ENCODE data around the gene BCL7B.
"Not testable (repeated sequence)": the region's sequence is repeated elsewhere in the genome, so short reads cannot be mapped to it uniquely, and the experiment has no call there.

BCL7B gene

DNA sequence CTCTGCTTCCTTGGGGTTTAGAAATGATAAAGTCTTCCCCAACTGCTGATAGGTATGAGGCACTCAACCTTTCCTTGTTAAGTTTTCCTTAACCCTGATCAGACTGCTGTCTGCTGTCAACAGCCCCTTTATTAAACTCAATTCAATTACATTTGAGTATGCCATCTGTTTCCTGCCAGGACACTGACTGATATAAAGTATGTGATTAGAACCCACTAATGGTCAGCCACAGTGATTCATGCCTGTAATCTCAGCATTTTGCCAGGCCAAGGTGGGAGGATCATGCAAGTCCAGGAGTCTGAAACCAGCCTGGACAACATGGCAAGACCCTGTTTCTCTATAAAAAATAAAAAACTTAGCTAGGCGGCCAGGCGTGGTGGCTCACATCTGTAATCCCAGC lies 53.5 kb downstream of the BCL7B start:
- no peak overlapping the region for H3K9ac ChIP-seq (ENCODE audit: insufficient read length, low read depth)
- no peaks in the 10 kb centered on the region for H3K27me3 ChIP-seq (ENCODE audit: insufficient read depth, insufficient read length)
- no peak overlapping the region for H3K4me3 ChIP-seq (ENCODE audit: insufficient read length, low read depth)
- TF ChIP-seq YY1 (IDR thresholded peaks at IDR 0.05; ENCODE audit: insufficient read depth, insufficient read length), result no peak
- no peak for TF ChIP-seq SUZ12 (IDR thresholded peaks at IDR 0.05; ENCODE audit: extremely low read depth, insufficient read depth, insufficient read length)
- no peak for TF ChIP-seq ZNF274 (IDR thresholded peaks at IDR 0.05; ENCODE audit: low read depth, low read length)
- H3K9me3 ChIP-seq (ENCODE audit: insufficient read depth, low read length), result no peaks in the 10 kb centered on the region
- H3K4me1 ChIP-seq (ENCODE audit: insufficient read depth, insufficient read length), result no peaks in the 10 kb centered on the region
- H3K36me3 ChIP-seq (ENCODE audit: insufficient read depth, insufficient read length, low read length), result peaks cover 76% of the 10 kb centered on the region
- no peak for DNase-seq (ENCODE audit: low read depth, low spot score)

- H3K9me3 ChIP-seq (ENCODE audit: insufficient read depth, low read length), result no peaks in the 10 kb centered on the region
- no peaks in the 10 kb centered on the region for H3K4me1 ChIP-seq (ENCODE audit: insufficient read depth, insufficient read length)
- DNase-seq (ENCODE audit: low read depth, low spot score), result no peak
- H3K27me3 ChIP-seq (ENCODE audit: insufficient read depth, insufficient read length), result no peaks in the 10 kb centered on the region
- H3K4me3 ChIP-seq (ENCODE audit: insufficient read length, low read depth), result no peak overlapping the region
- H3K36me3 ChIP-seq (ENCODE audit: insufficient read depth, insufficient read length, low read length), result peaks cover 80% of the 10 kb centered on the region
- no peak for TF ChIP-seq SUZ12 (IDR thresholded peaks at IDR 0.05; ENCODE audit: extremely low read depth, insufficient read depth, insufficient read length)
- TF ChIP-seq YY1 (IDR thresholded peaks at IDR 0.05; ENCODE audit: insufficient read depth, insufficient read length), result no peak
- no peak for TF ChIP-seq ZNF274 (IDR thresholded peaks at IDR 0.05; ENCODE audit: low read depth, low read length)
- H3K9ac ChIP-seq (ENCODE audit: insufficient read length, low read depth), result no peak overlapping the region
Measured at GRCh38 chr7:73503229-73503628, 54.3 kb downstream of the BCL7B start.

GRCh38 chr7:73496626-73497025 lies 60.9 kb downstream of the BCL7B start:
- no peak overlapping the region for H3K9ac ChIP-seq (ENCODE audit: insufficient read length, low read depth)
- H3K4me1 ChIP-seq (ENCODE audit: insufficient read depth, insufficient read length), result no peaks in the 10 kb centered on the region
- no peak for DNase-seq (ENCODE audit: low read depth, low spot score)
- no peaks in the 10 kb centered on the region for H3K27me3 ChIP-seq (ENCODE audit: insufficient read depth, insufficient read length)
- no peak overlapping the region for H3K4me3 ChIP-seq (ENCODE audit: insufficient read length, low read depth)
- TF ChIP-seq YY1 (IDR thresholded peaks at IDR 0.05; ENCODE audit: insufficient read depth, insufficient read length) (no peak), ZNF274 (IDR thresholded peaks at IDR 0.05; ENCODE audit: low read depth, low read length) (no peak)
- H3K9me3 ChIP-seq (ENCODE audit: insufficient read depth, low read length), result no peaks in the 10 kb centered on the region
- H3K36me3 ChIP-seq (ENCODE audit: insufficient read depth, insufficient read length, low read length), result peaks cover 80% of the 10 kb centered on the region

DNA sequence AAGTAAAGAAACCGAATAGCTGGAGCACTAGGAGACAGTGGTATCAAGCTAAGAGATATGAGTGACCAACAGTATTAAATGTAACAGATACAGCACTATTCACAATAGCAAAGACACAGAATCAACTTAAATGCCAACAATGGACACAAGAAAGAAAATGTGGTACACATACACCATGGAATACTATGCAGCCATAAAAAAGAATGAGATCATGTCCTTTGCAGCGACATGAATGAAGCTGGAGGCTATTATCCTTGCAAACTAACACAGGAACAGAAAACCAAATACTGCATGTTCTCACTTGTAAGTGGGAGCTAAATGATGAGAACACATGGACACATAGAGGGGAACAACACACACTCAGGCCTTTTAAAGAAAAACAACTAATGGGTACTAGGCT lies 62.0 kb downstream of the BCL7B start:
- not testable (repeated sequence) for DNase-seq (ENCODE audit: low read depth, low spot score); H3K4me1 ChIP-seq (ENCODE audit: insufficient read depth, insufficient read length); H3K9ac ChIP-seq (ENCODE audit: insufficient read length, low read depth); H3K4me3 ChIP-seq (ENCODE audit: insufficient read length, low read depth); H3K27me3 ChIP-seq (ENCODE audit: insufficient read depth, insufficient read length); H3K9me3 ChIP-seq (ENCODE audit: insufficient read depth, low read length)
- H3K36me3 ChIP-seq (ENCODE audit: insufficient read depth, insufficient read length, low read length), result peaks cover 81% of the 10 kb centered on the region

GRCh38 chr7:73489976-73490375 lies 67.5 kb downstream of the BCL7B start:
- no peaks in the 10 kb centered on the region for H3K4me1 ChIP-seq (ENCODE audit: insufficient read depth, insufficient read length)
- no peak for DNase-seq (ENCODE audit: low read depth, low spot score)
- H3K36me3 ChIP-seq (ENCODE audit: insufficient read depth, insufficient read length, low read length), result peaks cover 81% of the 10 kb centered on the region
- H3K9me3 ChIP-seq (ENCODE audit: insufficient read depth, low read length), result no peaks in the 10 kb centered on the region
- TF ChIP-seq YY1 (IDR thresholded peaks at IDR 0.05; ENCODE audit: insufficient read depth, insufficient read length), result no peak
- no peak for TF ChIP-seq SUZ12 (IDR thresholded peaks at IDR 0.05; ENCODE audit: extremely low read depth, insufficient read depth, insufficient read length)
- TF ChIP-seq ZNF274 (IDR thresholded peaks at IDR 0.05; ENCODE audit: low read depth, low read length), result no peak
- no peaks in the 10 kb centered on the region for H3K27me3 ChIP-seq (ENCODE audit: insufficient read depth, insufficient read length)
- no peak overlapping the region for H3K4me3 ChIP-seq (ENCODE audit: insufficient read length, low read depth)
- no peak overlapping the region for H3K9ac ChIP-seq (ENCODE audit: insufficient read length, low read depth)

- DNase-seq (ENCODE audit: low read depth, low spot score), result no peak
- Histone ChIP-seq H3K9me3 (ENCODE audit: insufficient read depth, low read length) (no peaks in the 10 kb centered on the region), H3K4me1 (ENCODE audit: insufficient read depth, insufficient read length) (no peaks in the 10 kb centered on the region), H3K36me3 (ENCODE audit: insufficient read depth, insufficient read length, low read length) (peaks cover 75% of the 10 kb centered on the region), H3K9ac (ENCODE audit: insufficient read length, low read depth) (no peak overlapping the region), H3K4me3 (ENCODE audit: insufficient read length, low read depth) (no peak overlapping the region), H3K27me3 (ENCODE audit: insufficient read depth, insufficient read length) (no peaks in the 10 kb centered on the region)
- TF ChIP-seq ZNF274 (IDR thresholded peaks at IDR 0.05; ENCODE audit: low read depth, low read length) (no peak), YY1 (IDR thresholded peaks at IDR 0.05; ENCODE audit: insufficient read depth, insufficient read length) (no peak), SUZ12 (IDR thresholded peaks at IDR 0.05; ENCODE audit: extremely low read depth, insufficient read depth, insufficient read length) (no peak)
Measured at GRCh38 chr7:73487486-73487885, 70.0 kb downstream of the BCL7B start.
